Stimulated activated CD4-positive, alpha-beta T cell treated with anti-CD3 and anti-CD28 coated beads, TNF-alpha, amount 100 ng/mL, for 48 hours (primary cell): ENCODE results near the gene TMEM98.
"Not testable (repeated sequence)": the region's sequence is repeated elsewhere in the genome, so short reads cannot be mapped to it uniquely, and the experiment has no call there.

Experiments
- DNase-seq, 3 donors: peaks; one replicate each; pipeline ENCODE4 v3.0.0-alpha.2; 2020; ENCODE audit warnings: low read depth in 3 of 3

Gene TMEM98

GRCh38 chr17:32927724-32928585 is at the start of gene TMEM98:
Gene TMEM98 (plus strand): TSS chr17:32928153. CDS start chr17:32931529, 3,376 bp downstream.
- DNase-seq, result no peak

- no peak for DNase-seq
These were observed 49.7 kb upstream of the TMEM98 start for GRCh38 chr17:32878211-32878610.

- no peak for DNase-seq
These were observed 48.8 kb upstream of the TMEM98 start for GRCh38 chr17:32879134-32879533.

- no peak for DNase-seq
These were observed 47.1 kb upstream of the TMEM98 start for GRCh38 chr17:32880671-32881453.

- DNase-seq, result no peak
These were observed 45.9 kb upstream of the TMEM98 start for GRCh38 chr17:32882029-32882428.

GRCh38 chr17:32882734-32883133 is 45.2 kb upstream of the TMEM98 start:
- DNase-seq, result peak in 1 of 3 donors; percentile 11

GRCh38 chr17:32886951-32887350 is 41.0 kb upstream of the TMEM98 start:
- DNase-seq, result not testable (repeated sequence)

- DNase-seq, result not testable (repeated sequence)
These were observed 40.5 kb upstream of the TMEM98 start for GRCh38 chr17:32887410-32887809.

GRCh38 chr17:32894245-32894644 is 33.7 kb upstream of the TMEM98 start:
- no peak for DNase-seq

GRCh38 chr17:32896647-32897258 is 31.2 kb upstream of the TMEM98 start:
- no peak for DNase-seq

- no peak for DNase-seq
These were observed 28.5 kb upstream of the TMEM98 start for GRCh38 chr17:32899236-32900013.

- DNase-seq, result no peak
These were observed 26.2 kb upstream of the TMEM98 start for GRCh38 chr17:32901743-32902142.

GRCh38 chr17:32903774-32904673 is 23.9 kb upstream of the TMEM98 start:
- DNase-seq, result no peak

- no peak for DNase-seq
These were observed 23.1 kb upstream of the TMEM98 start for GRCh38 chr17:32904891-32905290.

- no peak for DNase-seq
These were observed 20.4 kb upstream of the TMEM98 start for GRCh38 chr17:32907583-32907982.

- peak; percentile 26 to 53 (median 40) for DNase-seq
These were observed 18.1 kb upstream of the TMEM98 start for GRCh38 chr17:32909787-32910369.

- DNase-seq, result no peak
These were observed 17.2 kb upstream of the TMEM98 start for GRCh38 chr17:32910769-32911168.

GRCh38 chr17:32912218-32912897 is 15.6 kb upstream of the TMEM98 start:
- DNase-seq, result no peak

- DNase-seq, result no peak
These were observed 14.4 kb upstream of the TMEM98 start for GRCh38 chr17:32913593-32913992.

GRCh38 chr17:32914181-32914580 is 13.8 kb upstream of the TMEM98 start:
- peak in 1 of 3 donors; percentile 30 for DNase-seq
